Measurements from ENCODE around the gene SLC31A2. TPM values are rescaled to one million over a fixed set of nuclear protein-coding genes. Genes with fewer than 3 reads are reported as not detected.

The SLC31A2 gene
- total RNA-seq, 1 experiment from 2014 or later, result 15.1 TPM

DNA sequence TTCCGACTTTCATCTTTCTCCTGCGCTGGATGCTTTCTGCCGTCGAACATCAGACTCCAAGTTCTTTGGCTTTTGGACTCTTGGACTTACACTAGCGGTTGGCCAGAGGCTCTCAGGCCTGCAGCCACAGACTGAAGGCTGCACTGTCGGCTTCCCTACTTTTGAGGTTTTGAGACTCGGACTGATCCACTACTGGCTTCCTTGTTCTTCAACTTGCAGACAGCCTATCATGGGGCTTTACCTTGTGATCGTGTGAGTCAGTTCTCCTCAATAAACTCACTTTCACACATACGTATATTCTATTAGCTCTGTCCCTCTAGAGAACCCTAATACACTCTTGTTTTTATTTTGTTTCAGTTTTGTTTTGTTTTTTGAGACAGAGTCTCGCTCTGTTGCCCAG, 60.0 kb downstream of the SLC31A2 start:
- Histone ChIP-seq H3K9me2 (ENCODE audit: insufficient read depth) (no peaks in the 10 kb centered on the region), H3K79me2 (ENCODE audit: low read depth) (peaks cover 1% of the 10 kb centered on the region; the same call in 1 of the 2 replicates), H3K4me3 (no peak overlapping the region), H3K4me1 (replicated peaks; ENCODE audit: insufficient read depth) (no peaks in the 10 kb centered on the region), H3K27me3 (ENCODE audit: insufficient read depth, low read depth) (no peaks in the 10 kb centered on the region), H2AFZ (no peak overlapping the region), H3K27ac (no peak overlapping the region), H3F3A (ENCODE audit: insufficient read depth, low read depth) (no peaks in the 10 kb centered on the region), H3K9me3 (ENCODE audit: insufficient read depth, low read depth) (no peaks in the 10 kb centered on the region), H4K20me1 (ENCODE audit: insufficient read depth) (no peaks in the 10 kb centered on the region), H3K36me3 (ENCODE audit: low read depth) (peaks cover 1% of the 10 kb centered on the region), H3K4me2 (no peak overlapping the region)
- TF ChIP-seq, protein P1, sequence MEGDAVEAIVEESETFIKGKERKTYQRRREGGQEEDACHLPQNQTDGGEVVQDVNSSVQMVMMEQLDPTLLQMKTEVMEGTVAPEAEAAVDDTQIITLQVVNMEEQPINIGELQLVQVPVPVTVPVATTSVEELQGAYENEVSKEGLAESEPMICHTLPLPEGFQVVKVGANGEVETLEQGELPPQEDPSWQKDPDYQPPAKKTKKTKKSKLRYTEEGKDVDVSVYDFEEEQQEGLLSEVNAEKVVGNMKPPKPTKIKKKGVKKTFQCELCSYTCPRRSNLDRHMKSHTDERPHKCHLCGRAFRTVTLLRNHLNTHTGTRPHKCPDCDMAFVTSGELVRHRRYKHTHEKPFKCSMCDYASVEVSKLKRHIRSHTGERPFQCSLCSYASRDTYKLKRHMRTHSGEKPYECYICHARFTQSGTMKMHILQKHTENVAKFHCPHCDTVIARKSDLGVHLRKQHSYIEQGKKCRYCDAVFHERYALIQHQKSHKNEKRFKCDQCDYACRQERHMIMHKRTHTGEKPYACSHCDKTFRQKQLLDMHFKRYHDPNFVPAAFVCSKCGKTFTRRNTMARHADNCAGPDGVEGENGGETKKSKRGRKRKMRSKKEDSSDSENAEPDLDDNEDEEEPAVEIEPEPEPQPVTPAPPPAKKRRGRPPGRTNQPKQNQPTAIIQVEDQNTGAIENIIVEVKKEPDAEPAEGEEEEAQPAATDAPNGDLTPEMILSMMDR (conservative IDR thresholded peaks at IDR 0.05), result no peak
- intact Hi-C loops (cut with micrococcal nuclease; ENCODE audit: unreplicated experiment), result no loop called here
- no TSS peak for BruUV-seq (replicated peaks)
- CTCF ChIA-PET, result interaction anchor here (0.6 kb wide), 1 partner anchor 43 kb away, joined by 5 read pairs; no protein-coding TSS in a partner anchor
- no peak for DNase-seq
- POLR2A ChIA-PET (ENCODE audit: unreplicated experiment), result no interaction called here

Other genes starting within 250 kb of the SLC31A2 start
- gene ZNF883, start 138.8 kb upstream of the SLC31A2 start, total RNA-seq (2021), result 1.7 and 2.2 TPM in 2 replicates
- gene ZFP37, start 94.3 kb upstream of the SLC31A2 start, total RNA-seq (2021), result 0.81 and 0.90 TPM in 2 replicates
- gene FKBP15, start 70.3 kb downstream of the SLC31A2 start, total RNA-seq (2021), result 23.3 and 33.5 TPM in 2 replicates
- 24.9 and 27.2 TPM in 2 replicates for gene SLC31A1, start 70.5 kb downstream of the SLC31A2 start, total RNA-seq (2021)
- gene CDC26, start 124.6 kb downstream of the SLC31A2 start, total RNA-seq (2021), result 40.4 and 43.4 TPM in 2 replicates
- gene PRPF4, start 124.7 kb downstream of the SLC31A2 start, total RNA-seq (2021), result 31.6 and 36.3 TPM in 2 replicates
- gene RNF183, start 152.4 kb downstream of the SLC31A2 start, total RNA-seq (2021), result 0.92 and 2.3 TPM in 2 replicates
- 11.2 and 12.9 TPM in 2 replicates for gene WDR31, start 189.3 kb downstream of the SLC31A2 start, total RNA-seq (2021)
- gene BSPRY, start 198.5 kb downstream of the SLC31A2 start, total RNA-seq (2021), result 28.8 and 29.3 TPM in 2 replicates
- gene HDHD3, start 226.0 kb downstream of the SLC31A2 start, total RNA-seq (2021), result 39.5 and 44.0 TPM in 2 replicates

Measured in PC-9 (cell line).